Prostate gland (tissue), 2 donors: ENCODE measurements around the gene EARS2. TPM values are rescaled to one million over a fixed set of nuclear protein-coding genes. Genes with fewer than 3 reads are reported as not detected.

Experiments
- DNase-seq: peaks from one replicate; pipeline ENCODE4 v3.0.0-alpha.2; 2019; ENCODE audit warnings: low spot score
- H3K27ac ChIP-seq, 2 donors: fragments of 200-600 bp; sonication (generic); 2 replicates each; pipeline ENCODE4 v1.5.1; 2017 to 2019
- H3K27me3 ChIP-seq: fragments of 200-600 bp; sonication (generic); replicated peaks from 2 replicates; pipeline ENCODE4 v1.5.1; 2019; ENCODE audit not compliant: insufficient read depth
- H3K36me3 ChIP-seq, 2 donors: fragments of 200-600 bp; sonication (generic); 1 replicate in 1 of 2; 2 replicates in 1 of 2; pipeline versions ENCODE4 v1.5.1 to v1.8.1; 2017 to 2019
- H3K4me1 ChIP-seq: fragments of 200-600 bp; sonication (generic); replicated peaks from 2 replicates; pipeline ENCODE4 v1.5.1; 2019
- H3K4me3 ChIP-seq, 2 donors: fragments of 200-600 bp; sonication (generic); 2 replicates each; pipeline ENCODE4 v1.5.1; 2017 to 2019
- H3K9me3 ChIP-seq: fragments of 200-600 bp; sonication (generic); 2 replicates; pipeline ENCODE4 v1.5.1; 2017
- POLR2A ChIP-seq: fragments of 450-650 bp; IDR thresholded peaks from one replicate; pipeline ENCODE4 v1.6.1; 2016; ENCODE audit warnings: antibody characterized with exemption, mild to moderate bottlenecking
- POLR2AphosphoS5 ChIP-seq: sonication (generic); formaldehyde crosslinking; IDR thresholded peaks from one replicate; pipeline ENCODE4 v1.6.1; 2017; ENCODE audit warnings: antibody characterized with exemption
- WGBS: methylation state at CpG from one replicate; pipeline ENCODE4 v1.1.5; 2018; 5-methylcytosine and 5-hydroxymethylcytosine counted together
- intact Hi-C: fragments of 100-400 bp; cut with DNase I; formaldehyde crosslinking; loops from one replicate; pipeline ENCODE4 v1.14.2; 2022
- total RNA-seq, 2 donors: library from RNA; depleted of rRNA; stranded (reverse); fragments of >200 nt; gene quantifications; one replicate each; pipeline ENCODE4 v1.1.0, GENCODE V29; 2016
- TF ChIP-seq, protein P1 (sequence below), 4 experiments: fragments of 200-600 bp in 2 of 4; fragments of 450-650 bp in 2 of 4; sonication (generic) in 2 of 4; IDR thresholded peaks; 1 replicate in 3 of 4; 2 replicates in 1 of 4; pipeline ENCODE4 v1.5.1; 2016 to 2019; ENCODE audit warnings: antibody characterized with exemption in 4 of 4, mild to moderate bottlenecking in 2 of 4, moderate library complexity in 2 of 4

EARS2 gene
- total RNA-seq, 2 donors from 2014 or later, result 40.3 to 60.2 TPM

DNA sequence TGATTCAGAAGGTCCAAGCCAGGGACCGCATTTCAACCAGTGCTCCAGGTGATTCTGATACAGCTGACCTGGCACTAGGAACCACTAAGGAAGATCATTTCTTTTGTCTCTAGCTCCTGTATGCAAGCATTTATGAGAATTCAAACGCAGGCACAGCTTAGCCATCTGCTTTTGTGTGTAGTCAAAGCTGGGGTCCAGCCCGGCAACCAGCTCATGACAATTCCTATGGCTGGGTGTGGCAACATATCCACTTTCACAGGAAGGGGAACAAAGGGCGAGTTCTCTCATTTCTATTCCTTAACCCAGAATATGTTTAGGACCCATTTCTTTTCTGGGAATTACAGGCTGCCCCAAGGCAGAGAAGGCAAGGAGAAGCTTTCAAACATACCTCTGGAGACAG lies 76.9 kb downstream of the EARS2 start:
- TF ChIP-seq POLR2A (no peak), POLR2AphosphoS5 (no peak)
- TF ChIP-seq, protein P1, sequence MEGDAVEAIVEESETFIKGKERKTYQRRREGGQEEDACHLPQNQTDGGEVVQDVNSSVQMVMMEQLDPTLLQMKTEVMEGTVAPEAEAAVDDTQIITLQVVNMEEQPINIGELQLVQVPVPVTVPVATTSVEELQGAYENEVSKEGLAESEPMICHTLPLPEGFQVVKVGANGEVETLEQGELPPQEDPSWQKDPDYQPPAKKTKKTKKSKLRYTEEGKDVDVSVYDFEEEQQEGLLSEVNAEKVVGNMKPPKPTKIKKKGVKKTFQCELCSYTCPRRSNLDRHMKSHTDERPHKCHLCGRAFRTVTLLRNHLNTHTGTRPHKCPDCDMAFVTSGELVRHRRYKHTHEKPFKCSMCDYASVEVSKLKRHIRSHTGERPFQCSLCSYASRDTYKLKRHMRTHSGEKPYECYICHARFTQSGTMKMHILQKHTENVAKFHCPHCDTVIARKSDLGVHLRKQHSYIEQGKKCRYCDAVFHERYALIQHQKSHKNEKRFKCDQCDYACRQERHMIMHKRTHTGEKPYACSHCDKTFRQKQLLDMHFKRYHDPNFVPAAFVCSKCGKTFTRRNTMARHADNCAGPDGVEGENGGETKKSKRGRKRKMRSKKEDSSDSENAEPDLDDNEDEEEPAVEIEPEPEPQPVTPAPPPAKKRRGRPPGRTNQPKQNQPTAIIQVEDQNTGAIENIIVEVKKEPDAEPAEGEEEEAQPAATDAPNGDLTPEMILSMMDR (IDR thresholded peaks at IDR 0.05), result no peak
- no peak for DNase-seq
- intact Hi-C loops, result no loop called here
- Histone ChIP-seq H3K36me3 (peaks cover 23 to 49% of the 10 kb centered on the region in 2 donors), H3K4me1 (no peaks in the 10 kb centered on the region), H3K9me3 (no peaks in the 10 kb centered on the region), H3K27ac (no peak overlapping the region), H3K27me3 (no peaks in the 10 kb centered on the region), H3K4me3 (no peak overlapping the region)
- WGBS, result 85% methylated on average over 3 of the region's 4 CpGs

DNA sequence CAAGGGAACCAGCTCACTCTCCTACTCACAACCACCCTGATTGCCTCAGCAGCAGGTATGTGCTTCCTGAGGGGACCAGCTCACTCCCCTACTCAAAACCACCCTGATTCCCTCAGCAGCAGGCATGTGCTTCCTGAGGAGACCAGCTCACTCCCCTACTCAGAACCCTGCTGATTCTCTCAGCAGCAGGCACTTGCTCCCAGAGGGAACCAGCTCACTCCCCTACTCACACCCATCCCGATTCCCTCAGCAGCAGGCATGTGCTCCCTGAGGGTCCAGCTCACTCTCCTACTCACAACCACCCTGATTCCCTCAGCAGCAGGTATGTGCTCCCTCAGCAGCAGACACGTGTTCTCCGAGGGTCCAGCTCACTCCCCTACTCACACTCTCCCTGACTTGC lies 78.0 kb downstream of the EARS2 start:
- intact Hi-C loops, result no loop called here
- Histone ChIP-seq H3K36me3 (peaks cover 23 to 43% of the 10 kb centered on the region in 2 donors), H3K27ac (no peak overlapping the region), H3K4me1 (no peaks in the 10 kb centered on the region), H3K9me3 (no peaks in the 10 kb centered on the region), H3K27me3 (no peaks in the 10 kb centered on the region), H3K4me3 (no peak overlapping the region)
- TF ChIP-seq POLR2AphosphoS5 (no peak), POLR2A (no peak)
- TF ChIP-seq, protein P1 (IDR thresholded peaks at IDR 0.05), result no peak
- DNase-seq, result no peak
- WGBS, result 94% methylated on average over 3 of the region's 3 CpGs

DNA sequence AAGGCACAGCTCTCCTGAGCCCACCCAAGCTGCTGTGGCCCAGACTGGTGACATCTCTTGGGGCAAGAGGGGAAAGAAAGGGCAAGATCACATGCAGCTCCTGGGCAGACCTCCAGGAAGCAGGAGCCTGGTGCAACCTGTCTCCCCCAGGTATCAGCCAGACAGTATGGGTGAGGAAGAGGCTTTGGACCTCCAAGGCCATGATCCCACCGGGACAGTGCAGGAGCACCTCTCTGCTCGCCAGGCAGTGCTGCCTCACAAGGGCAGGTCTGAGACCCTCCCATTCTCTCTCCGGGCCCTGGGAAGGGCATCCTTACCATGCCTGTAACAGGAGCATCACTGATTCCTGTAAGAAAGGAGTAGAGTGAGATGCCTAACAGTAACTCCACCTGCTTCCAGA lies 78.6 kb downstream of the EARS2 start:
- H3K9me3 ChIP-seq, result no peaks in the 10 kb centered on the region
- H3K4me1 ChIP-seq, result no peaks in the 10 kb centered on the region
- no peak for TF ChIP-seq POLR2AphosphoS5
- TF ChIP-seq, protein P1 (IDR thresholded peaks at IDR 0.05), result no peak
- no peak for TF ChIP-seq POLR2A
- no peak overlapping the region for H3K4me3 ChIP-seq
- no peak for DNase-seq
- intact Hi-C loops, result no loop called here
- H3K27me3 ChIP-seq, result no peaks in the 10 kb centered on the region
- peaks cover 23 to 43% of the 10 kb centered on the region in 2 donors for H3K36me3 ChIP-seq
- WGBS, result 97% methylated on average over 3 of the region's 3 CpGs
- no peak overlapping the region for H3K27ac ChIP-seq

DNA sequence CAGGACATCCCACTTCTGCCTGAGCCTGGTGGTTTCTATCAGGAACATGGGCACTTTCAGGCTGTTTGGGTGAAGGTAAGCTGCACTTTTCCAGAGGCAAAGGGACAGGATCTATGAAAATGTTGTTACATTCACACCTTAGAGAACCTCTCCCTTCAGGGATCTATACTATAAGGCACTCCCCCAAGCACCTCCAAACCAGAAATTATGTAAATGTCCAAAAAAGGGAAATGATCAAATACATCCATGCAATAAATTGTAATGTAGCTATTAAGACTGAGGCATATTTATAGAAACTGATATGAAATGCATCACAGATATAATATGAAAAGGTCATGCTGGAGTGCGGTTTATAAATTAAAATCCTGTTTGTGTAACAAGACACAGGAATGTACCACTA lies 80.9 kb downstream of the EARS2 start:
- Histone ChIP-seq H3K9me3 (no peaks in the 10 kb centered on the region), H3K36me3 (peaks cover 15 to 31% of the 10 kb centered on the region in 2 donors), H3K4me3 (no peak overlapping the region), H3K4me1 (no peaks in the 10 kb centered on the region), H3K27ac (no peak overlapping the region), H3K27me3 (no peaks in the 10 kb centered on the region)
- intact Hi-C loops, result no loop called here
- no peak for TF ChIP-seq POLR2AphosphoS5
- TF ChIP-seq POLR2A, result no peak
- TF ChIP-seq, protein P1 (IDR thresholded peaks at IDR 0.05), result no peak
- DNase-seq, result no peak
- 87% methylated on average over 1 of the region's 1 CpG for WGBS

Other genes starting within 250 kb of the EARS2 start
- gene COG7, start 104.2 kb downstream of the EARS2 start, total RNA-seq, result 10 to 100 TPM; 34.0 to 35.3 TPM
- 100 to 1,000 TPM in 1 of 2 donors, 10 to 100 TPM in 1; 75.7 to 105 TPM for gene GGA2, start 46.9 kb downstream of the EARS2 start, total RNA-seq
- gene UBFD1, start 377 bp upstream of the EARS2 start, total RNA-seq, result 100 to 1,000 TPM in 1 of 2 donors, 10 to 100 TPM in 1; 92.2 to 218 TPM
- gene NDUFAB1, start 39.0 kb upstream of the EARS2 start, total RNA-seq, result 100 to 1,000 TPM in 1 of 2 donors, 10 to 100 TPM in 1; 82.3 to 129 TPM
- 10 to 100 TPM; 10.8 to 15.6 TPM for gene PALB2, start 84.0 kb upstream of the EARS2 start, total RNA-seq
- 10 to 100 TPM; 38.8 to 63.6 TPM for gene DCTN5, start 84.1 kb upstream of the EARS2 start, total RNA-seq
- gene PLK1, start 121.5 kb upstream of the EARS2 start, total RNA-seq, result 1 to 10 TPM; 2.6 to 8.7 TPM
- gene ERN2, start 155.9 kb upstream of the EARS2 start, total RNA-seq, result 1 to 10 TPM; 2.9 to 6.0 TPM
- 1 to 10 TPM; 1.9 to 3.7 TPM for gene CHP2, start 197.7 kb upstream of the EARS2 start, total RNA-seq